ENCODE results near the gene TAGLN. TPM values are rescaled to one million over a fixed set of nuclear protein-coding genes. Genes with fewer than 3 reads are reported as not detected.

TAGLN gene
- total and polyA plus RNA-seq, 2 donors (not counting 1 experiment from before 2014, with no cell fraction given), result 17.9 to 51.8 TPM

DNA sequence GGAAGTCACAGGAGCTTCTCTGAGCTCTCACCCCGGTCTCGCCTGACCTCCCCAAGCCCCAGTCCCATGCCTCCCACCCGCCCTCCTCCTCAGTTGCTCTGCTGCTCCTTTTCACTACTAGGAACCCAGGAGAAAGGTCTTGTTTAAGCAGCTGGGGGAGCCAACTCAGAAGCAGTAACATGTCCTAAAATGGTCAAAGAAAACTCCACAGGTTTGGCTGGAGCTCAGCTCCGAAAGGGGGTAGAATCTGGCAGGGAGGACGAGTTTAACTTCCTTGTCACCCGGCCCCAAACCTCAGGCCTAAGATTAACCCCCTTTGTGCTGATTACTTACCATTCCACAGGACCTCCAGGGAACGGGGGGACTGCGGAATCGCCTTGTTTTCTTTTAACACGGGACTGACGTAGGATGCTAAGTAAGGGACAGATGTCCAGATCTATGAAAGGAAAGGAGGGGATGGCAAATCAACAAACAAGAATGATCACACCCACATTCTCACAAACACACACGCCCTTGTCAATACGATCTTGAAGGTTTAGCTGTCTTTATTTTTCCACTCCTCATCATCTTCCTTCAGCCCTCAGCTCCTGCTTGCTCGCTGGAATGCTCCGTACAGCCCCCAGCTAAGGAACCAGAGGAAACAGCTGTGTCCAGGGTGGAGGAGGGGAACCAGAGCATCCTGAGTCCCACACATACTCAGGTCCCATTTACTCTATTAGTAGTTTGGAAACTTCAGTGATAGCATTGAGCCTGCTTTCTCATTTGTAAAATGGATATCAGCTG, 19.2 kb downstream of the TAGLN start:
- DNase-seq (no peak), ATAC-seq (ENCODE audit: low read depth) (no peak)
- 97% methylated on average over 3 of the region's 15 CpGs for WGBS (ENCODE audit: insufficient coverage)
- POLR2A ChIA-PET, result no interaction called here
- H3K4me1 ChIP-seq (ENCODE audit: control insufficient read depth in 2 of 2, insufficient read depth in 2 of 2, low read length in 2 of 2), result no peaks in the 10 kb centered on the region
- H3K9ac ChIP-seq (ENCODE audit: low read length), result no peak overlapping the region
- H3K4me2 ChIP-seq (replicated peaks; ENCODE audit: low read depth, low read length, poor library complexity, severe bottlenecking), result no peak overlapping the region
- H4K20me1 ChIP-seq (ENCODE audit: control insufficient read depth, insufficient read depth, low read length, poor library complexity, severe bottlenecking), result peaks cover 14% of the 10 kb centered on the region
- no peak overlapping the region for H2AFZ ChIP-seq (ENCODE audit: insufficient read depth, low read depth, low read length, poor library complexity, severe bottlenecking)
- no peaks in the 10 kb centered on the region for H3K9me3 Mint-ChIP-seq (ENCODE audit: insufficient read depth)
- H3K9me3 ChIP-seq (ENCODE audit: control extremely low read depth in 1 of 3, control insufficient read depth in 2 of 3, insufficient read depth in 1 of 3, low read length in 2 of 3), result no peaks in the 10 kb centered on the region
- no peak overlapping the region for H3K4me3 Mint-ChIP-seq
- CTCF ChIA-PET, result interaction anchor here (1.1 to 19.9 kb wide), 2 partner anchors 8 to 39 kb away, joined by 3 to 309 read pairs; partner anchors contain the start of gene SIDT2
- TF ChIP-seq CTCF (IDR thresholded peaks at IDR 0.05) (no peak), EZH2 (IDR thresholded peaks at IDR 0.05; ENCODE audit: borderline replicate concordance, insufficient read depth, low read depth, low read length, poor library complexity, severe bottlenecking) (no peak)
- H3K4me1 Mint-ChIP-seq, result peaks cover 4% of the 10 kb centered on the region
- peaks cover 42% of the 10 kb centered on the region for H3K79me2 ChIP-seq (ENCODE audit: control insufficient read depth, insufficient read depth, low read length)
- intact Hi-C loops (cut with micrococcal nuclease), result no loop called here
- H3K27ac Mint-ChIP-seq, result peak overlapping the region; percentile 10
- no peaks in the 10 kb centered on the region for H3K27me3 Mint-ChIP-seq
- peaks cover 5 to 86% of the 10 kb centered on the region in 2 experiments for H3K36me3 ChIP-seq (replicated peaks in 1 of 2; ENCODE audit: control extremely low read depth in 1 of 2, control insufficient read depth in 1 of 2, extremely low read depth in 1 of 2, insufficient read depth in 2 of 2, low read length in 1 of 2)
- no peak overlapping the region for H3K4me3 ChIP-seq (ENCODE audit: control extremely low read depth in 1 of 5, extremely low read depth in 1 of 5, insufficient read depth in 1 of 5, low read depth in 2 of 5, low read length in 4 of 5)
- H3K27me3 ChIP-seq (replicated peaks in 1 of 4; ENCODE audit: control extremely low read depth in 1 of 4, control insufficient read depth in 3 of 4, insufficient read depth in 4 of 4, low read length in 3 of 4), result no peaks in the 10 kb centered on the region
- no peak overlapping the region for H3K27ac ChIP-seq (ENCODE audit: low read length in 2 of 2)

DNA sequence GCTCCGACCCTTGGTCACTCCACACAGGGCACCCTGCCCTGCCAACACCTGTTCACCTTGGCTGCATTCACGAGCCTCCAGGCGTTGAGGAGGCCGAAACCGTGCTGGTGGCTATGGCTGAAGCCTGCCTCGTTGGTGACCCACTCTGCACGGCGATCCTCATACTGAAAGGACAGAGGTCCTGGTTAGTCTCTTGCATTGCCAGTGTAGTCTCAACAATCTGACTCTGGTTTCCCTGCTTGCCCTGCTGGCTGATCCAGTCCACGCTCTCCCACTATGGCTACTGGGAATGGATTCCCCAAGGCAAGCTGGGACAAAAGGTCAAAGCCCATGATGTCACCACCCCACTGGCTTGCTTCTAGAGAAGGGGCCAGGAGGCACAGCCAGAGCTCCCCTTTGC, 19.8 kb downstream of the TAGLN start:
- H3K27ac Mint-ChIP-seq, result no peak overlapping the region
- no peaks in the 10 kb centered on the region for H3K27me3 Mint-ChIP-seq
- H3K36me3 ChIP-seq (replicated peaks in 1 of 2; ENCODE audit: control extremely low read depth in 1 of 2, control insufficient read depth in 1 of 2, extremely low read depth in 1 of 2, insufficient read depth in 2 of 2, low read length in 1 of 2), result peaks cover 7 to 89% of the 10 kb centered on the region in 2 experiments
- ATAC-seq (ENCODE audit: low read depth), result no peak
- 100% methylated on average over 9 of the region's 9 CpGs for WGBS (ENCODE audit: insufficient coverage)
- ChIA-PET CTCF (interaction anchor here (19.9 kb wide), 1 partner anchor 40 kb away, joined by 309 read pairs; the partner anchor contains the start of gene SIDT2), POLR2A (no interaction called here)
- H3K9me3 ChIP-seq (ENCODE audit: control extremely low read depth in 1 of 3, control insufficient read depth in 2 of 3, insufficient read depth in 1 of 3, low read length in 2 of 3), result no peaks in the 10 kb centered on the region
- H3K4me3 ChIP-seq (ENCODE audit: control extremely low read depth in 1 of 5, extremely low read depth in 1 of 5, insufficient read depth in 1 of 5, low read depth in 2 of 5, low read length in 4 of 5), result no peak overlapping the region
- DNase-seq, result no peak
- H3K9me3 Mint-ChIP-seq (ENCODE audit: insufficient read depth), result no peaks in the 10 kb centered on the region
- H3K4me2 ChIP-seq (replicated peaks; ENCODE audit: low read depth, low read length, poor library complexity, severe bottlenecking), result no peak overlapping the region
- no peaks in the 10 kb centered on the region for H3K27me3 ChIP-seq (replicated peaks in 1 of 4; ENCODE audit: control extremely low read depth in 1 of 4, control insufficient read depth in 3 of 4, insufficient read depth in 4 of 4, low read length in 3 of 4)
- H3K4me3 Mint-ChIP-seq, result no peak overlapping the region
- peaks cover 4% of the 10 kb centered on the region for H3K4me1 Mint-ChIP-seq
- no peak overlapping the region for H3K27ac ChIP-seq (ENCODE audit: low read length in 2 of 2)
- no peaks in the 10 kb centered on the region for H3K4me1 ChIP-seq (ENCODE audit: control insufficient read depth in 2 of 2, insufficient read depth in 2 of 2, low read length in 2 of 2)
- H2AFZ ChIP-seq (ENCODE audit: insufficient read depth, low read depth, low read length, poor library complexity, severe bottlenecking), result no peak overlapping the region
- TF ChIP-seq CTCF (IDR thresholded peaks at IDR 0.05) (no peak), EZH2 (IDR thresholded peaks at IDR 0.05; ENCODE audit: borderline replicate concordance, insufficient read depth, low read depth, low read length, poor library complexity, severe bottlenecking) (no peak)
- H4K20me1 ChIP-seq (ENCODE audit: control insufficient read depth, insufficient read depth, low read length, poor library complexity, severe bottlenecking), result peaks cover 16% of the 10 kb centered on the region
- H3K9ac ChIP-seq (ENCODE audit: low read length), result no peak overlapping the region
- intact Hi-C loops (cut with micrococcal nuclease), result no loop called here
- peaks cover 49% of the 10 kb centered on the region for H3K79me2 ChIP-seq (ENCODE audit: control insufficient read depth, insufficient read depth, low read length)

Measured in B cell (primary cell).